Prostate gland (tissue), 2 donors: Measurements from ENCODE around the gene PDE4D. TPM values are rescaled to one million over a fixed set of nuclear protein-coding genes. Genes with fewer than 3 reads are reported as not detected.

ENCODE experiments used
- DNase-seq: peaks from one replicate; pipeline ENCODE4 v3.0.0-alpha.2; 2019; ENCODE audit warnings: low spot score
- H3K27ac ChIP-seq, 2 donors: fragments of 200-600 bp; sonication (generic); 2 replicates each; pipeline ENCODE4 v1.5.1; 2017 to 2019
- H3K27me3 ChIP-seq: fragments of 200-600 bp; sonication (generic); replicated peaks from 2 replicates; pipeline ENCODE4 v1.5.1; 2019; ENCODE audit not compliant: insufficient read depth
- H3K36me3 ChIP-seq, 2 donors: fragments of 200-600 bp; sonication (generic); 1 replicate in 1 of 2; 2 replicates in 1 of 2; pipeline versions ENCODE4 v1.5.1 to v1.8.1; 2017 to 2019
- H3K4me1 ChIP-seq: fragments of 200-600 bp; sonication (generic); replicated peaks from 2 replicates; pipeline ENCODE4 v1.5.1; 2019
- H3K4me3 ChIP-seq, 2 donors: fragments of 200-600 bp; sonication (generic); 2 replicates each; pipeline ENCODE4 v1.5.1; 2017 to 2019
- H3K9me3 ChIP-seq: fragments of 200-600 bp; sonication (generic); 2 replicates; pipeline ENCODE4 v1.5.1; 2017
- CTCF ChIP-seq, 4 experiments: fragments of 200-600 bp in 2 of 4; fragments of 450-650 bp in 2 of 4; sonication (generic) in 2 of 4; IDR thresholded peaks; 1 replicate in 3 of 4; 2 replicates in 1 of 4; pipeline ENCODE4 v1.5.1; 2016 to 2019; ENCODE audit warnings: antibody characterized with exemption in 4 of 4, mild to moderate bottlenecking in 2 of 4, moderate library complexity in 2 of 4
- POLR2A ChIP-seq: fragments of 450-650 bp; IDR thresholded peaks from one replicate; pipeline ENCODE4 v1.6.1; 2016; ENCODE audit warnings: antibody characterized with exemption, mild to moderate bottlenecking
- POLR2AphosphoS5 ChIP-seq: sonication (generic); formaldehyde crosslinking; IDR thresholded peaks from one replicate; pipeline ENCODE4 v1.6.1; 2017; ENCODE audit warnings: antibody characterized with exemption
- WGBS: methylation state at CpG from one replicate; pipeline ENCODE4 v1.1.5; 2018; 5-methylcytosine and 5-hydroxymethylcytosine counted together
- intact Hi-C: fragments of 100-400 bp; cut with DNase I; formaldehyde crosslinking; loops from one replicate; pipeline ENCODE4 v1.14.2; 2022
- total RNA-seq, 2 donors: library from RNA; depleted of rRNA; stranded (reverse); fragments of >200 nt; gene quantifications; one replicate each; pipeline ENCODE4 v1.1.0, GENCODE V29; 2016

The PDE4D gene
- total RNA-seq, 2 donors from 2014 or later, result 64.2 to 75.6 TPM

GRCh38 chr5:58970766-58971165 lies 922.8 kb downstream of the PDE4D start:
- DNase-seq, result no peak
- Histone ChIP-seq H3K27me3 (no peaks in the 10 kb centered on the region), H3K9me3 (no peaks in the 10 kb centered on the region), H3K27ac (no peak overlapping the region), H3K4me3 (no peak overlapping the region), H3K36me3 (no peaks in the 10 kb centered on the region), H3K4me1 (no peaks in the 10 kb centered on the region)
- intact Hi-C loops, result no loop called here
- 40% methylated on average over 2 of the region's 2 CpGs for WGBS
- no peak for TF ChIP-seq POLR2A
- TF ChIP-seq POLR2AphosphoS5, result no peak
- no peak for TF ChIP-seq CTCF (IDR thresholded peaks at IDR 0.05)

- Histone ChIP-seq H3K4me1 (no peaks in the 10 kb centered on the region), H3K4me3 (no peak overlapping the region), H3K9me3 (no peaks in the 10 kb centered on the region), H3K27me3 (no peaks in the 10 kb centered on the region), H3K27ac (no peak overlapping the region), H3K36me3 (no peaks in the 10 kb centered on the region)
- no peak for TF ChIP-seq POLR2AphosphoS5
- no peak for TF ChIP-seq CTCF (IDR thresholded peaks at IDR 0.05)
- no peak for TF ChIP-seq POLR2A
- 89% methylated on average over 2 of the region's 2 CpGs for WGBS
- intact Hi-C loops, result no loop called here
- no peak for DNase-seq
Measured at GRCh38 chr5:58969795-58970194, 923.7 kb downstream of the PDE4D start.

GRCh38 chr5:58969253-58969652 lies 924.3 kb downstream of the PDE4D start:
- Histone ChIP-seq H3K9me3 (no peaks in the 10 kb centered on the region), H3K27me3 (no peaks in the 10 kb centered on the region), H3K27ac (no peak overlapping the region), H3K36me3 (no peaks in the 10 kb centered on the region), H3K4me1 (no peaks in the 10 kb centered on the region), H3K4me3 (no peak overlapping the region)
- no peak for DNase-seq
- intact Hi-C loops, result no loop called here
- TF ChIP-seq POLR2A (no peak), CTCF (IDR thresholded peaks at IDR 0.05) (no peak), POLR2AphosphoS5 (no peak)
- WGBS, result 83% methylated on average over 3 of the region's 3 CpGs

GRCh38 chr5:58968350-58968749 lies 925.2 kb downstream of the PDE4D start:
- H3K9me3 ChIP-seq, result no peaks in the 10 kb centered on the region
- TF ChIP-seq POLR2AphosphoS5 (no peak), CTCF (IDR thresholded peaks at IDR 0.05) (no peak), POLR2A (no peak)
- H3K4me3 ChIP-seq, result no peak overlapping the region
- H3K36me3 ChIP-seq, result no peaks in the 10 kb centered on the region
- H3K4me1 ChIP-seq, result no peaks in the 10 kb centered on the region
- WGBS, result 91% methylated on average over 3 of the region's 3 CpGs
- DNase-seq, result no peak
- H3K27ac ChIP-seq, result no peak overlapping the region
- H3K27me3 ChIP-seq, result no peaks in the 10 kb centered on the region
- intact Hi-C loops, result no loop called here

- Histone ChIP-seq H3K9me3 (no peaks in the 10 kb centered on the region), H3K27me3 (no peaks in the 10 kb centered on the region), H3K36me3 (no peaks in the 10 kb centered on the region), H3K4me3 (no peak overlapping the region), H3K27ac (no peak overlapping the region), H3K4me1 (no peaks in the 10 kb centered on the region)
- TF ChIP-seq POLR2AphosphoS5, result no peak
- TF ChIP-seq POLR2A, result no peak
- TF ChIP-seq CTCF (IDR thresholded peaks at IDR 0.05), result no peak
- 93% methylated on average over 2 of the region's 2 CpGs for WGBS
- intact Hi-C loops, result no loop called here
- DNase-seq, result no peak
Measured at GRCh38 chr5:58967597-58968281, 925.8 kb downstream of the PDE4D start.
